ENCODE results near the gene PIGQ.

DNA sequence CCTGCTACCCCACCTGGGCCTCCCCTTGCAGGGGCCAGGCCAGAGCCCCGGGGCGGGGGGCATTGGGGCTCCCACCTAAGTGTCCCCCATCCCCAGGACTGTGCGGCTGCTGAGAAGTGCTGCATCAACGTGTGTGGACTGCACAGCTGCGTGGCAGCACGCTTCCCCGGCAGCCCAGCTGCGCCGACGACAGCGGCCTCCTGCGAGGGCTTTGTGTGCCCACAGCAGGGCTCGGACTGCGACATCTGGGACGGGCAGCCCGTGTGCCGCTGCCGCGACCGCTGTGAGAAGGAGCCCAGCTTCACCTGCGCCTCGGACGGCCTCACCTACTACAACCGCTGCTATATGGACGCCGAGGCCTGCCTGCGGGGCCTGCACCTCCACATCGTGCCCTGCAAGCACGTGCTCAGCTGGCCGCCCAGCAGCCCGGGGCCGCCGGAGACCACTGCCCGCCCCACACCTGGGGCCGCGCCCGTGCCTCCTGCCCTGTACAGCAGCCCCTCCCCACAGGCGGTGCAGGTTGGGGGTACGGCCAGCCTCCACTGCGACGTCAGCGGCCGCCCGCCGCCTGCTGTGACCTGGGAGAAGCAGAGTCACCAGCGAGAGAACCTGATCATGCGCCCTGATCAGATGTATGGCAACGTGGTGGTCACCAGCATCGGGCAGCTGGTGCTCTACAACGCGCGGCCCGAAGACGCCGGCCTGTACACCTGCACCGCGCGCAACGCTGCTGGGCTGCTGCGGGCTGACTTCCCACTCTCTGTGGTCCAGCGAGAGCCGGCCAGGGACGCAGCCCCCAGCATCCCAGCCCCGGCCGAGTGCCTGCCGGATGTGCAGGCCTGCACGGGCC is 62.9 kb downstream of the PIGQ start:
- TF ChIP-seq POLR2AphosphoS5 (IDR thresholded peaks at IDR 0.05), result no peak
- no peak for TF ChIP-seq POLR2A (IDR thresholded peaks at IDR 0.05)
- TF ChIP-seq, protein P1, sequence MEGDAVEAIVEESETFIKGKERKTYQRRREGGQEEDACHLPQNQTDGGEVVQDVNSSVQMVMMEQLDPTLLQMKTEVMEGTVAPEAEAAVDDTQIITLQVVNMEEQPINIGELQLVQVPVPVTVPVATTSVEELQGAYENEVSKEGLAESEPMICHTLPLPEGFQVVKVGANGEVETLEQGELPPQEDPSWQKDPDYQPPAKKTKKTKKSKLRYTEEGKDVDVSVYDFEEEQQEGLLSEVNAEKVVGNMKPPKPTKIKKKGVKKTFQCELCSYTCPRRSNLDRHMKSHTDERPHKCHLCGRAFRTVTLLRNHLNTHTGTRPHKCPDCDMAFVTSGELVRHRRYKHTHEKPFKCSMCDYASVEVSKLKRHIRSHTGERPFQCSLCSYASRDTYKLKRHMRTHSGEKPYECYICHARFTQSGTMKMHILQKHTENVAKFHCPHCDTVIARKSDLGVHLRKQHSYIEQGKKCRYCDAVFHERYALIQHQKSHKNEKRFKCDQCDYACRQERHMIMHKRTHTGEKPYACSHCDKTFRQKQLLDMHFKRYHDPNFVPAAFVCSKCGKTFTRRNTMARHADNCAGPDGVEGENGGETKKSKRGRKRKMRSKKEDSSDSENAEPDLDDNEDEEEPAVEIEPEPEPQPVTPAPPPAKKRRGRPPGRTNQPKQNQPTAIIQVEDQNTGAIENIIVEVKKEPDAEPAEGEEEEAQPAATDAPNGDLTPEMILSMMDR (IDR thresholded peaks at IDR 0.05), result no peak
- no peak for TF ChIP-seq EP300 (IDR thresholded peaks at IDR 0.05)
